SK-N-MC (cell line): ENCODE results near the gene OBSCN.

Experiments used
- EZH2 ChIP-seq: fragments of 200-600 bp; sonication (generic); IDR thresholded peaks from one replicate; pipeline ENCODE4 v1.6.1; 2017; ENCODE audit warnings: antibody characterized with exemption
- FOXP2 ChIP-seq: optimal IDR thresholded peaks from 2 replicates; pipeline ENCODE3; 2011; ENCODE audit warnings: mild to moderate bottlenecking, moderate library complexity; ENCODE audit not compliant: insufficient read depth; ENCODE audit errors: extremely low read length, control extremely low read depth
- POLR2AphosphoS5 ChIP-seq: IDR thresholded peaks from 2 replicates; pipeline ENCODE4 v1.6.1; 2012; ENCODE audit warnings: mild to moderate bottlenecking, low read depth, low read length, borderline replicate concordance

DNA sequence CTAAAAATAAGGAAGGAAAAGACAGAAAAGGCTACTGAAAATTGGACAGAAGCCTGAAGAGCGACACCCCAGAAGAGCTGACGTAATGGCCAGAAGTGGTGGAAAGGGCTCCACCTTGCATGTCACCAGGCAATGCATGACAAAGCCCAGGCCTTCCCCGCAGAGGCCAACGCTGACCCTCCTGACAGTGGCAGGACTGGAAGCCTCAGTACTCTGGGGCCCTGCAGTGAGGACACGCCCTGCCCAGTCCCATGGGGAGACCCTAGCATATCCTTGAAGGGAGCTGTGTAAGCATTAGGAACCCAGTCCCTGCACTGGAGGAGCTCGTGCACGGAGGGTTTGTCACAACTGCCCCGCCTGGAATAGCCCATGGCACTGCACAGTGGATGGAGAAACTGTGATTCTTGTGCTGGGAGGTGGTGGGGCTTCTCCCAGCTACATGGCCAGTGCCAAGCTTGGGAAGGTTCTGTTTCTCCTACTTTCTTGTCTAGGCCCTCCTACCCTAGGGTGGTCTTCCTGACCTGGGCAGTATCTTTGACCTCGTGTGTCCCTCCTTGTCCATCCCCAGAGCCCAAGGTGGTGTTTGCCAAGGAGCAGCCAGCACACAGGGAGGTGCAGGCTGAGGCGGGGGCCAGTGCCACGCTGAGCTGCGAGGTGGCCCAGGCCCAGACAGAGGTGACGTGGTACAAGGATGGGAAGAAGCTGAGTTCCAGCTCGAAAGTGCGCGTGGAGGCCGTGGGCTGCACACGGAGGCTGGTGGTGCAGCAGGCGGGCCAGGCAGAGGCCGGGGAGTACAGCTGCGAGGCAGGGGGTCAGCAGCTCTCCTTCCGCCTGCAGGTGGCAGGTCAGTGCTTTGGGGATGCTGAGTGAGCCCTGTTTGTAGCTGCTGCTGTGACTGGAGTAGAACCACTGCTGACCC, 60.4 kb downstream of the OBSCN start:
- no peak for TF ChIP-seq POLR2AphosphoS5
- TF ChIP-seq EZH2: no peak
- no peak for TF ChIP-seq FOXP2
